Kasumi-1 (cell line): Measurements from ENCODE around the gene NAALADL2.

Experiments used
- DNase-seq, 2 experiments: peaks; one replicate each; lab custom pipeline; 2025; lab: John Stamatoyannopoulos, UW

NAALADL2 gene

DNA sequence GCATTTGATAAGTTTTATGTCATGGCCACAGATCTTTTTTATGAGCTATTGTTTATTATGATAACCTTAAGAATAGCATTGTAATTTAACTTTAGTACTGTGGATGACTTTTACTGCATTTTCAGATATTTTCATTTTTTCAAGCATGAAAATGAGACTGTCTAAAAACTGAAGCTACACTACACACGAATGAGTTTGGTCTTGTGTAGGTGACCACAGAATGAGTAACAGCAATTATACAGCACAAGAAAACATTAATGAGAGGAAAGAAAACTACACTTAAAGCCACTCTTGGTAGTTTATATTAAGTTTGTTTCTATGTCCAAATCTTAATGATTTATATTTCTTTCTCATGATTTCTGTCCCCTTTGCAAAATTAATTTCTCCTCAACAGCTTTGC is 809.2 kb downstream of the NAALADL2 start:
- no peak for DNase-seq

DNA sequence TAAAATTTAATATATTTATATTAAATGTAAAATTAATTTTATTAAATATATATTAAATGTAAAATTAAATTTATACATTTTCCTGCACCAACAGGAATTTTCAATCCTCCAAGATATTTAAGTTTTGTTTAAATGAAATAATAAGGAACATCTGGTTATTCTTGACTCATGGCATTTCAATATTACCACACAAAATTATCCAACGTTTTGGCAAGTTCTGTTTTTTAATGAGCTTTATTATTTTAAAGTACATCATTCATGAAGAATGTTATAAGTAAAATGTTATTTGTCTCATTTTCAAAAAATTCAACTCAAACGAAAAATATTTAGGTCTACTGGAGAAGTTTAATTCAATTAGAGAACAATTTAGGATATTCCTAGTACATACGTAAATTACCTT is 811.4 kb downstream of the NAALADL2 start:
- DNase-seq: no peak

DNA sequence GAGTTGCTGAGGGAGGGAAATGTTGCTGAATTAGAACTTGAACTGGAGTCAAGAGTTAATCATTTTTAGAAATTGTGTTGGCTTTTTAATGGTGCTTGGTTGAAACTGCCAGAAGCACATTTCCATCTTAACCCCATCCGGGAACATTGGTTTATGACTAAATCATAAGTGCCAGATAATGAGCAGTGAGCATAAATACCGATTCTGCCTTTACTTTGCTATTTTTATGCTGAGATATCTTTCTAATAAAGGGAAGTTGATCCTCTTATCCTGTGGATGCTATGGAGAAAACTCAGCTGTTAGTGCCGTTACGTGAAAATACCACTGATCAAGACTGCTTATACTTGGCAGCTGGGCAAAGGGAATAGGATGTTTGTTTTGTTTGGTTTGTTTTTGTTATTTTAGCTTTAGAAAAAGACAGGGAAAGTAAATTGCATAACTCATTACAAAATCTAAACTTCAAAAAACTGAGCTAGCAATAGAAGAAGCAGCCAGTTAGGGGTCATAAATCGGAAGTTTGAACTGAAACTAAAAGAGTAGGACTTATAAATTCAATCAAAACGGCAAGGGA is 813.1 kb downstream of the NAALADL2 start:
- DNase-seq: no peak

DNA sequence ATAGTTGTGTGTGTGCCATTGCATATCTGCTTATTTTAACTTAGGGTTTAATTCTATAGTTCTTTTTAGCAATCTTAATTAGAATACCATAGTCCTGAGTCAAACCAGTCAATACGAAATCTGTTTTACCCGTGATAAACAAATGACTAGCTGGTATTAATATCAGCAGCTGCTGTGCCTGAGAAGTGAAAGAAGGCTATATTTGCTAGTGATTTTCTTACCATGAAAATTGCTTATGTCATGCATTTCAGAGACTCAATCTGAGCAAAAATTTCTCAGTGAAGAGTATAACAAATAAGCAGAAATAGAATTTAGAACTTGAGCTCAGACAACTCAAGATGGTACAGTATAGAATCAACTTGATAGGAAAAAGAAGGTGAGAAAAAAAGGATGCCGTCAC is 820.4 kb downstream of the NAALADL2 start:
- DNase-seq: no peak

DNA sequence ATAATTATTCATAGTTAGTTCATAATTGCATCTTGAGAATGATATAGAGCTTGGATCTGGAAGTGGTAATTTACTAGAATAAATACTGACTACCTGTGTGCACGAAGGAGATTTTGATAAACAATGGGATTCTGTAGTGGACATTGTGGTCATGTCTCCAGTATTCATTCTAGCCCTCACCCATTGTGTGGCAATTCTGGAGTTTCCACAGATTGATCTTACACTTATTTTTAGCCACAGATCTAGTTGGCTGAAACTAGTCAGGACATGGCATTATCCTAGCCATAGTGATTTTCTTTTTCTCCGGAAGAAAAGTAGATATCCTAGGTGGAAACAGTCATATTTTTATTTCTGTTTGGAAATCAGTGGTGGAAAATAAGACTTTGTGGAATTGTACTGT is 833.1 kb downstream of the NAALADL2 start:
- no peak for DNase-seq

DNA sequence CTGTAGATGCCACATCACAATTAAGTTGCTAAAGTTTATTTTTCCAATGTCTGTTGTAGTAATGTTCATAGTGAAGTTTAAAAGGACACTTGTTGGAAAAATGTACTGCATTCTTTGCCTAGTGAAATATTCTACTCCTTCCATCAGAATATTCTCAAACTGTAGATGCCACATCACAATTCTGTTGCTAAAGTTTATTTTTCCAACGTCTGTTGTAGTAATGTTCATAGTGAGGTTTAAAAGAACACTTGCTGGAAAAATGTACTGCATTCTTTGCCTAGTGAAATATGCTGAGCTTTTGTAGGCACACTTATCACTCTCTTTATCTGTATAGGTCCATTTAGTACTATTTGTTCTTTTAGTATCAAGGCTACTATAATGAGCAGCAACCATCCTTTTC is 836.1 kb downstream of the NAALADL2 start:
- no peak for DNase-seq

DNA sequence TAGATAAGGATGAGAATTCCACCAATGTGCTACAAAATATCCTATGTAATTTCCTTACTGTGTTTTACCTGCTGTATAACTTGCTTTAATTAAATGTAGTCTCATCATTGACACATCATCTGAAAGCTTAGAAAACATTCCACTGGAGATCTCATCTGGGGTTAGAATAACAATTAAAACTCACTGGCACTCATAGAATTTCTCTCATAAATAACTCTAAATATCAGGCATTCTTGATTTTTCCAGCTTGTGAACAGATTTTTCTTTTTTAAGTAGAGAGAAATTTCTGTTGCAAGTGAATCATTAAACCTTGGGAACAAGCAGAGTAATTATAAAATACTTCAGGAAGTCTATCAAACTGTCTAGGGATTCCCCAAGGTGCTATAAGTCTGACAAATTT is 843.8 kb downstream of the NAALADL2 start:
- no peak for DNase-seq

DNA sequence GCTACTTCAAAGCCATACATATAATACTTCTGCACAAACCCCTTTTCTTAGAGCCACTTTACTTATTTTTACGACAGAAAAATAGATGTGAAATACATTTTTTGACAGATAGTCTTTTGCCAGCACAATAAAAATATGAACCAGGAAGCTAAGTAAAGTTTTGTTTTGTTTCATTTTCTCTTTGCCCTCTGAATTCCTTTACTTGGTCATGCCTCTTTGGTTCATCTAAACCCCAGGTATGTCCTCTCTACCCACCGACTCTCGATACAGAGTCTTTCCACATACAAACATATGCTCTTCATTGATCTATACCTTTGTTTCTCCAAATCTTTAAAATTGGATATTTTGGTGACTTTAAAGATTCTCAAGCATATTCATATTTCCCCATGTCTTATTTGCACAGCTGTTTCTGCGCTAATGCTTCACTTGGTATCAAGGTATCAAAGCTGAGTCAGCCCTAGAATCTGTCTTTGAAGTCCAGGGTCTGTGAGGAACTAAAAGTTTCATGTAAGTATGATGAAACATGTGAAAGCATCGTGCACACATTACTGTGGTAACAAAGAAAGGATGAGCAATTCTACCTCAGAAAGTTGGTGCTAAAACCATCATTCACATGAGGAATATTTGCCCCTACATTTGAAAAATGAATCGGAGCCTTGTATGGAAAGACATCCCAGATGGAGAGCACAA is 845.4 kb downstream of the NAALADL2 start:
- DNase-seq: no peak

DNA sequence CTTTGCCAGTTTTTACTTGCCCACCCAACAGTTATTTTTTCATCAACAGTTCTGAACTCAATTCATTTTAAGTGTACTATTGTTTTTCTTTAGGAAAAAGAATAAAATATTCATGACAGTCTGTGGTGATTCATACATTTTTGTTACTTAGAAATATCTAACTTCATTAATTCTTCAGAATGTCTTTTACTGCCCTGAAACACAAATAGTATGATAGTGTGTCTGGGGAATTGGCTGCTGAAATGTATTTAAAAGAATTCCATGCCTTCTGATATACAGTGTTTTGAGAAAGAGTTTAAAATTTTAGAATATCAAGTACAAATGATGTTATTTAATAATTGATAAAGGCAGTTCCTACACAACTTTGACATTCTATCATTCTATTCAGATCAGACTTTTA is 854.1 kb downstream of the NAALADL2 start:
- no peak for DNase-seq

DNA sequence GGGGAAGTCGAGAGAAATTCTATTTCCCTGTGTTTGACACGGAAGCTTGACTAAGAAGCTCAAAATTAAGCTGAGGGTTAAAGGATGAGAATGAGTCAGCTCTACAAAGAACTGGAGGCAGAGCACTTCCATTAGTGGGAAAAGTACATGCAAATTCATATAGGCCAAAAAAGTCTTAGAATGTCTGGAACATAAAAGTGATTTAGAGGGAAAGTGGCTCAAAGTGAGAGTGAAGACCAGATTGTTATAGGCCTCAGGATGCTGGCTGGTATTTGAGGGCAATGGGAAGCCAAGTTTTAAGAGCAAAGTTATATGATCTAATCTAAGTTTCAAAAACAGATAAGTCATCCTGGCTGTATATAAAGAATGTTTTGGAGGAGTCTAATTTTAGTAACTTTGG is 857.3 kb downstream of the NAALADL2 start:
- no peak for DNase-seq

DNA sequence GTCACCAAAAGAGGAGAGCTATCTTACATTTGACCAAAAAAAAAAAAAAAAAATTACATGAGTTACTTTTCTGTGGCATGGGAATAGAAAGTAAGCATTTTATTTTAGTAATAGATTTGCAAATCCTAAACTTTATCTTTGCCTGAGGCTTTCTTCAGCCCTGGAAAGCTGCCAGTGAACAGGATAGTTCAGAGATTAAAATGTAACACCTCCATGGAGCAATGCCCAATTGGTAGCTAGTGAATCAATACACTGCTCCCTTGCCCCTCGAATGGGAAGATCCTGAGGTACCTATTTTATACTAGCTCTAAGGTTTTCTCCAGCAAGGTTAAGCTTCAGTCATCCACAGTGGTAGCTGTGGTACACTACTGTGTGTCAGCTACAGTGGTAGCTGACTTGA is 867.1 kb downstream of the NAALADL2 start:
- no peak for DNase-seq

DNA sequence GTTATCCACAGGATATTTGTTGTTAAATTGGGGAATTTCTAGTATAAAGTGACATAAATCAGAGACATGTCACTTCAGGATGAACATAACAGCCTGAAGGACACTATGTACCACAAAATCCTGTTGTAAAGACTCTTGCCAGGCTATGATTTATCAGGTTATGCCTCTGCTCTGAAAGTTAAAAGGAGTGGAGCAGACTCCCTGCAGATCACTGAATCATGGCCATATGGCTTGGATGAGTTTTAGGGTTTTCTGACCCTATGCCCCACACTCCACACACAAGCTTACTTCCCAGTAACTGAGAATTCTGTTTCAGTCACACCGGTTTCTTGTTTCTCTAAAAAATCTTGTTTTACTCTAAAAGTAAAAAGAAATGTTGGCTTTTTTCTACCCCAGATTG is 869.4 kb downstream of the NAALADL2 start:
- no peak for DNase-seq

DNA sequence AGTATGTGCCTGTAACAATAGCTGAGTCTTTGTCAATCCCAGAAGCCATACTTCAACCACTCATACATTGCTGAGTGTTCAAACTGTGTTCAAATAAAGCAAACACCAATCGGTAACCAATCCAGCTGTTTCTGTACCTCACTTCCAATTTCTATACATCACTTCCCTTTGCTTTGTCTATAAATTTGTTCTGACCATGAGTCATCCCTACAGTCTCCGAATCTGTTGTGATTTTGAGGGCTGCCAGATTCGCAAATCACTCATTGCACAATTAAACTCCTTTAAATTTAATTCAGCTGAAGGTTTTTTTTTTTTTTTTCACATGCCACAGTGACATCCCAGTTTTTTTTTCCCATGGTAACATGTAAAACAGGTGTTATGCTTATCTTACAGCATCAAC is 870.3 kb downstream of the NAALADL2 start:
- DNase-seq: no peak

DNA sequence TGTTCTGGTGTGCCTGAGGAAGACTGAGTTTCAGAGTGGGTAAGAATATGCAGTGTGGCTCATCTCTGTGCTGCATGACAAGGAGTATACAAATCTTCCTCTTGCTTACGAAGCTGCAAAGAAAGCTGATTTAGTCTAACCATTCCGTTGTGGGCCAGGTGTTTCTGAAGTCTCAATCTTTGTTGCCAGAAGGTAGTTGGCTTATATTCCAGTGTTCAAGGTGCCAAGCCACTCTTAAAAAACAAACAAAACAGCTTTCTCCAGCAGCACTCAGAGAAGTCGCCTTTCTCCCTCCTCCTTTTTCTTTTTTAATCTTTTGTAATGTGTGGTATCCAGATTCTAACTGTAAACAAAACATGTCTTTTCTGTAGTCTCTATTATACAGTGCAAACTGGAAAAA is 872.4 kb downstream of the NAALADL2 start:
- no peak for DNase-seq

DNA sequence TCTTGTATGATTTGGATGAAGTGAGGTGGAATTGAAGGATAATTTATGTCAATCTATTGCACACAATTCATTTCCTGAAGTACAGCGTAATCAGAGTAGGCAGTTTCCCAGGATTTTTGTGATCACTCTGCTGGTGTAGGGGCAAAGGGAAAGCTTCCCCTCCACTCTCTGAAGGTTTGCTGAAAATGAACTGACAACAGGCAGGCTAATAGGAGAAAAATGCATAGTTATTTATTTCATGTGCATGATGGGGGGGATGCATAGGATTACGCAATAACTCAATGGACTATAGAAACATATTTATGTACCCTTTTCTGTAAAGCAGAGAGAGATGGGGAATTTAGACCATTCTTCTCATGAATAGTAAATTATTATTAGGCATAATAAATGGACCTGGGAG is 872.9 kb downstream of the NAALADL2 start:
- DNase-seq: no peak

DNA sequence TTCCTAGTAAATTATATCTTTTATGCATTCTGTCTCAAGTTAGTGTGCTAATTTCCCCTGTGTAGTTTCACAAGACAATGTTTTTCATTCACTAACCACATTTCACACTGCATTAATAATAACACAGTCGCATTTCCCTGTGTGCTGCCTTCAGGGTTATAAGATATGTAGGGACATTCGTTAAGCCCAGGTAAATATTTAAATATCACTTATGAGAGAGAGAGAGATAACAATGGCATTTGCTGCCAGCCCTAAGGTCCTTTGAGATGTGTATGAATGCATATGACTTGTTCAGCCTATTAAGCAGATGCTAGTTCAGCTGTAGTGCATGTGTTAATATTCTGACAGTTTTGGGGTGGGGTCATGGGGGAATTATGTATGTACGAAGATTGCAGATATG is 876.7 kb downstream of the NAALADL2 start:
- no peak for DNase-seq

DNA sequence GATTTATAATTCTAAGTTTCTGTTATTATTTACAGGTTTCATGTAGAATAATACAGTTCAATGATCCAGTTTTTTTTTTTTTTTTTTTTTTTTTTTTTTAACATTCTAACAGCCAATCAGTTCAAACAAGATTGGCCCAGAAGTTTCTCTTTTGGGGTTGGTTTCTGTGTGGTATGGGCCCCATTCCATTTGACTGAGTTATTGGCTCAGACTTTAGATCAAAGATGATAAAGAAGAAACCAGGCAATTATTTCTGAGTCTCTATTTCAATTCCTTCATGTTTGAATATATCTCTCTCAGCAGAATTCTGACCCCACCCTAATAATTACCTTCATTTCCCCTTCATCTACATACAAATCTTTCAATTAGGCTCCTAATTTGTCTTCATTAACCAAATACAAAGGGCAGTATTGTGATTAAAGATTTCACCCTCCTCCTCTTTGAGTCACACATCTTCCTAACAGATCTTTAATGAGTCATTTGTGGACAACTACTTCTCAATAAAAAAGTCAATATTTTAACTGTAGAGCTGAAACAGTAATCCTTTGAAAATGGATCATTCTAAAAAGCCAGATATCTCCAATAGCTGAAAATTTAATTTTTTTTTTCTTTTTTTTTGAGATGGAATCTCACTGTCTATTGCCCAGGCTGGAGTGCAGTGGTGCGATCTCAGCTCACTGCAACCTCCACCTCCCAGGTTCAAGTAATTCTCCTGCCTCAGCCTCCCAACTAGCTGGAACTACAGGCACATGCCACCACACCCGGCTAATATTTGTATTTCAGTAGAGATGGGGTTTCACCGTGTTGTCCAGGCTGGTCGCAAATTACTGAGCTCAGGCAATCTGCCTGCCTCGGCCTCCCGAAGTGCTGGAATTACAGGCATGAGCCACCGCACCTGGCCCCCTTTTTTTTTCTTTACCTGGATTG is 878.8 kb downstream of the NAALADL2 start:
- DNase-seq: no peak

DNA sequence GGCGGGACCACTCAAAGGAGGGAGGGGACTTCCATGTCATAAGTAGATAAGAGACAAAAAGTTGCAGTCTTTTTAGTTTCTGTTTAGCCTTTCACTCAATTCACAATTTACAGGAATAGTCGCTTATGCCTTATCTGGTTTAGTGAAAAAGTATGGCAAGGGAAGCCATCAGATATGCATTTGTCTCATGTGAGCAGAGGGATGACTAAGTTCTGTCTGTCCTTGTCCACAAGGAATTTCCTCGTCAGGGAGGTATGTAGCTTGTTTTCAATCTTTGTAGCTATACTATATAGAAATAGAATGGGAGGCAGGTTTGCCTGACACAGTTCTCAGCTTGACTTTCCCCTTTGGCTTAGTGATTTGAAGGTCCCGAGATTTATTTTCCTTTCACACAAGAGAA is 882.8 kb downstream of the NAALADL2 start:
- DNase-seq: no peak

DNA sequence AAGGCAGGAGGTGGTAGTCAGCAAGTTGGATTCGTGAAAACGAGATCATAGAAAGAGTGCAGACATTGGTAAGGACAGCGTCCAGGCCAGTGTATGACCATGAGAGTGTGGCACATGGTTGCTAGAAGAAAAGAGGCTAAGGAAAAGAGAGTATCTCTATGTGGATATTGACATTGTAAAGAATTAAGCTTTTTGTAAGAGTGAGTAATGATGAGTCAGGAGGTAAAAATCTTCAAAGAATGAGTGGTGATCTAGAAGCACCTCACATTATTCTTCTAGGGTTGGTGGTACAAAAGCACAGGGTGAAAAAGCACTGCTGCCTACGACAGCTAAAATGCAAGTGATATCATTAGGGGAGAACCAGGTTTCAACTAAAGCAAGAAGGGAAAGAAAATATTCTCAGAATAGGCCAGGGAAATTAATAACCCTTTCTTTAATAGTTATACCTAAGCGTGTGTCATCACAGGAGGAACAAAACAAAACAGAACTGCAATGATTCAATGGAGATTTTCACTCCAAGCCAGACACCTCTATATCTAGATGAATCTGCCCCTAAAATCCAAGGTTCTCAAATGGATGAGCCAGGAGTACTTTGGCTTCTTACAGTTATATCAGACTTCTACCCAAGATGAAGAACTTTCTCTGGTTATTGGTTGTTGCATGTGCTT is 884.7 kb downstream of the NAALADL2 start:
- DNase-seq: no peak

DNA sequence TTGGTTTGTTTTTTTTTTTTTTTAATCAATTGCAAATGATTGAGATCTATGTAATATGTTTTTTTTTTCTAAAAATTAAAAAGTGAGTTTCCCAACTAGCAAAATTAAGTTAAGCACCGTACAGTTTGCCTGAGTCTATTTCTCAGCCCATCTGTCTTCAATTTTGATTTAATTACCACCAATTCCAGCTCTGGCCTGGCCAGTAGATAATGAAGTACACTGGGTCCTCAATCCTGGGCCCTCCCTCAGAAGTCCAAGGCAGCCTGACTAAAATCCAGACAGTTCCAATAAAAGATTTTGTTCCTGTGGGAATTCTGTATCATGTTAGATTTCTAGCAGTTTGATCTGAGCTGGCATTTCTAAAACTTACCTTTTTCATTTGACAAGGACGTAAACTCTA is 887.2 kb downstream of the NAALADL2 start:
- DNase-seq: no peak

DNA sequence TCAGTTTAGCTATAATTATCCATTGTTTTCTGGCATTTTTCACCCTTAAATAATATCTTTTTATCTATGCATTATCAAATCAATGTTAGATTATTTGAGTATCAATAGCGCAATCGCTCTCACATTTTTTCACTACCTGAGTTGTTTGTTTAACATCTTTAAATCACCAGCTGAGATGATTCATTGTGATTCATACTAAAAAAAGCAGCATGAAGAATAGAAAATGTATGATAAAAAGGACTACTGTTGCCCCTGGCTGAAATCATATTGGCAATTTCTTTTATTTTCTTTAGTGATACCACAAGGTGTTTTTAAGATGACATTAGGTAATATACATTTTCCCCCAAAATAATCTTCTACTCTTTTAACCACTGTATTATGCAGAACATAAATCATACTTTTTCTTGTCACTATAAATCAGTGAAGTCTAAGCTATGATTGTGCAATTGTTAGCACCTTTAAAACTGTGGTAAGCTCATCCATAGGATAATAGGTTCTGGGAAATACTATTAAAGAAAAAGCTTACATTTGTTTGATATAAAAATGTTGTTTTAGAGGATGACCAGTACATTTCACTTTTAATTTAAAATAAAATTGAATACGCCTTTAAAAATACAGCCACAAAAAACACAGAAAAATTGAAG is 889.1 kb downstream of the NAALADL2 start:
- no peak for DNase-seq

DNA sequence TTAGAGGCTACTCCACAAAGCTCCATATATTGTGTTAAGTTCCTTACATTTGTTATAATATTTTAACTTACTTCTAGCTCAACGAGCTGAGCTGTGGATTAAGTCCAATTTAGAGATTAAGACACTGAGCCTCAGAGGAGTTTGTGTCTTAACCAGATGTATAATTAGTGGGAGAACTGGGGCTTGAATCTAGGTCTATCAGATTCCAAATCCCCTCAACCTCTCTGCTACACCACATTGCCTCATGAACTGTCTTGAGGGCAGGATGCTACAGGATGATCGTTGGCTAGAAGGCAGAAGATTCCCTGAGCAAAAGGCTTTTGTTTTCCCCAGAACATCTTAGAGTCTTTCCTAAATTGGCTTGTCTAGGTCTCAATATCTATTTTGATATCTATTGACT is 890.8 kb downstream of the NAALADL2 start:
- no peak for DNase-seq
